GM12875 (cell line): ENCODE measurements around the gene DRD2.

Experiments used
- H3K4me3 ChIP-seq: one replicate; pipeline ENCODE4 v1.5.1; 2011; ENCODE audit warnings: low read depth, low read length, control low read depth
- CTCF ChIP-seq: IDR thresholded peaks from 2 replicates; pipeline ENCODE4 v1.5.1; 2011; ENCODE audit warnings: low read depth, mild to moderate bottlenecking, control low read depth, inconsistent platforms, low read length, moderate library complexity, borderline replicate concordance; ENCODE audit not compliant: insufficient read depth

Gene DRD2

GRCh38 chr11:113507341-113507740 lies 32.1 kb upstream of the DRD2 start:
- H3K4me3 ChIP-seq: no peak overlapping the region
- no peak for TF ChIP-seq CTCF

- H3K4me3 ChIP-seq: no peak overlapping the region
- TF ChIP-seq CTCF: no peak
Observed at GRCh38 chr11:113506893-113507292, 31.7 kb upstream of the DRD2 start.

- TF ChIP-seq CTCF: no peak
- H3K4me3 ChIP-seq: no peak overlapping the region
Observed at GRCh38 chr11:113506461-113506860, 31.3 kb upstream of the DRD2 start.

GRCh38 chr11:113505541-113506375 lies 30.6 kb upstream of the DRD2 start:
- no peak for TF ChIP-seq CTCF
- no peak overlapping the region for H3K4me3 ChIP-seq

- TF ChIP-seq CTCF: no peak
- no peak overlapping the region for H3K4me3 ChIP-seq
Observed at GRCh38 chr11:113505046-113505445, 29.8 kb upstream of the DRD2 start.

GRCh38 chr11:113504586-113504985 lies 29.4 kb upstream of the DRD2 start:
- no peak for TF ChIP-seq CTCF
- no peak overlapping the region for H3K4me3 ChIP-seq

- no peak for TF ChIP-seq CTCF
Observed at GRCh38 chr11:113504071-113504470, 28.9 kb upstream of the DRD2 start.

More at GRCh38 chr11:113504071-113504470, 28.9 kb upstream of the DRD2 start:
- H3K4me3 ChIP-seq: no peak overlapping the region
